Endodermal cell (in vitro differentiated cells): ENCODE data around the gene TARBP2. TPM values are rescaled to one million over a fixed set of nuclear protein-coding genes. Genes with fewer than 3 reads are reported as not detected.

Experiments used
- DNase-seq: peaks from one replicate; pipeline ENCODE4 v3.0.0-alpha.2; 2017
- H3K27ac ChIP-seq: 2 replicates; pipeline ENCODE4 v1.5.1; 2013; ENCODE audit warnings: mild to moderate bottlenecking, low read depth, low read length, moderate library complexity
- H3K27me3 ChIP-seq: 2 replicates; pipeline ENCODE4 v1.6.1; 2013; ENCODE audit warnings: mild to moderate bottlenecking, low read length, moderate library complexity; ENCODE audit not compliant: insufficient read depth, control insufficient read depth, poor library complexity, severe bottlenecking
- H3K36me3 ChIP-seq: 2 replicates; pipeline ENCODE4 v1.7.0; 2013; ENCODE audit warnings: mild to moderate bottlenecking, low read length, moderate library complexity; ENCODE audit not compliant: control insufficient read depth, insufficient read depth
- H3K4me1 ChIP-seq: one replicate; pipeline ENCODE4 v1.7.0; 2013; ENCODE audit warnings: low read length; ENCODE audit not compliant: control insufficient read depth, insufficient read depth
- H3K4me3 ChIP-seq: 2 replicates; pipeline ENCODE4 v1.5.1; 2013; ENCODE audit warnings: mild to moderate bottlenecking, low read length, moderate library complexity
- H3K9ac ChIP-seq: 2 replicates; pipeline ENCODE4 v1.6.1; 2013; ENCODE audit warnings: mild to moderate bottlenecking, low read length, moderate library complexity; ENCODE audit not compliant: poor library complexity, severe bottlenecking; ENCODE audit errors: extremely low read depth
- H3K9me3 ChIP-seq: 2 replicates; pipeline ENCODE4 v1.6.1; 2013; ENCODE audit warnings: mild to moderate bottlenecking, low read length, moderate library complexity; ENCODE audit not compliant: control insufficient read depth
- H3K27ac Mint-ChIP-seq: 2 replicates; pipeline ENCODE4 v1.8.0; 2020; ENCODE audit warnings: mixed read lengths
- H3K27me3 Mint-ChIP-seq: 2 replicates; pipeline ENCODE4 v1.8.0; 2021; ENCODE audit warnings: mild to moderate bottlenecking, mixed read lengths; ENCODE audit not compliant: insufficient read depth
- H3K36me3 Mint-ChIP-seq: 2 replicates; pipeline ENCODE4 v1.8.0; 2020; ENCODE audit warnings: low read depth, mixed read lengths
- H3K4me1 Mint-ChIP-seq: 2 replicates; pipeline ENCODE4 v1.8.0; 2020; ENCODE audit warnings: mixed read lengths
- H3K4me3 Mint-ChIP-seq: 2 replicates; pipeline ENCODE4 v1.8.0; 2020; ENCODE audit warnings: mild to moderate bottlenecking, moderate library complexity, mixed read lengths
- H3K9me3 Mint-ChIP-seq: 2 replicates; pipeline ENCODE4 v1.8.0; 2020; ENCODE audit warnings: mild to moderate bottlenecking, mixed read lengths
- CTCF ChIP-seq: fragments of 200-600 bp; sonication (generic); conservative IDR thresholded peaks from 2 replicates; pipeline ENCODE4 v1.5.0; 2021; ENCODE audit warnings: antibody characterized with exemption, mild to moderate bottlenecking
- WGBS, 2 experiments: methylation state at CpG; one replicate each; pipeline versions ENCODE4 v1.1.5 to v1.1.7; 2013; ENCODE audit warnings: missing lambda C conversion rate in 2 of 2, mixed read lengths in 1 of 2; ENCODE audit not compliant: insufficient coverage in 1 of 2, insufficient read length in 1 of 2; 5-methylcytosine and 5-hydroxymethylcytosine counted together
- total RNA-seq, 2 donors: library from RNA; stranded (reverse); fragmentation: NEBNext Ultra II Directional in 1 of 2; extraction: Animal tissue kit (Norgen Biotek cat#: 25700) in 1 of 2; gene quantifications; 2 replicates in 1 of 2; 3 replicates in 1 of 2; pipeline ENCODE4 v1.2.1, GENCODE V29; 2021

TARBP2 gene
- total RNA-seq, 2 donors from 2014 or later: 48.4 to 60.3 TPM

- Mint-ChIP-seq H3K27me3 (no peaks in the 10 kb centered on the region), H3K9me3 (no peaks in the 10 kb centered on the region), H3K4me3 (no peak overlapping the region), H3K27ac (peak overlapping the region; percentile 21), H3K36me3 (peaks cover 49% of the 10 kb centered on the region), H3K4me1 (peaks cover 25% of the 10 kb centered on the region)
- WGBS, 2 experiments: 95% methylated on average over 8 to 10 of the region's 10 CpGs
- Histone ChIP-seq H3K27ac (no peak overlapping the region), H3K9me3 (no peaks in the 10 kb centered on the region), H3K4me3 (no peak overlapping the region), H3K4me1 (peaks cover 18% of the 10 kb centered on the region), H3K27me3 (no peaks in the 10 kb centered on the region), H3K9ac (no peak overlapping the region), H3K36me3 (peaks cover 70% of the 10 kb centered on the region)
- TF ChIP-seq CTCF: no peak
- DNase-seq: peak; percentile 63
These were observed 16.2 kb upstream of the TARBP2 start for GRCh38 chr12:53484686-53485575.

- WGBS, 2 experiments: 95% methylated on average over 3 to 10 of the region's 10 CpGs
These were observed 14.9 kb upstream of the TARBP2 start for GRCh38 chr12:53485955-53486735.

More at GRCh38 chr12:53485955-53486735, 14.9 kb upstream of the TARBP2 start:
- DNase-seq: peak; percentile 69
- H3K36me3 ChIP-seq: peaks cover 60% of the 10 kb centered on the region
- no peaks in the 10 kb centered on the region for H3K9me3 ChIP-seq
- H3K27ac Mint-ChIP-seq: no peak overlapping the region
- no peaks in the 10 kb centered on the region for H3K27me3 ChIP-seq
- H3K4me1 ChIP-seq: peaks cover 18% of the 10 kb centered on the region
- H3K4me1 Mint-ChIP-seq: peaks cover 20% of the 10 kb centered on the region
- TF ChIP-seq CTCF: no peak
- H3K9ac ChIP-seq: no peak overlapping the region
- H3K9me3 Mint-ChIP-seq: no peaks in the 10 kb centered on the region
- no peak overlapping the region for H3K4me3 Mint-ChIP-seq
- H3K27me3 Mint-ChIP-seq: peaks cover 2% of the 10 kb centered on the region
- no peak overlapping the region for H3K27ac ChIP-seq
- peaks cover 40% of the 10 kb centered on the region for H3K36me3 Mint-ChIP-seq
- H3K4me3 ChIP-seq: no peak overlapping the region
